Measurements from ENCODE around the gene TMEM37. TPM values are rescaled to one million over a fixed set of nuclear protein-coding genes. Genes with fewer than 3 reads are reported as not detected.

Gene TMEM37
- polyA plus RNA-seq, 1 donor from 2014 or later = not detected

GRCh38 chr2:119483896-119484718 is 52.5 kb downstream of the TMEM37 start:
- Histone ChIP-seq H3K9me3 (ENCODE audit: low read length) (no peaks in the 10 kb centered on the region), H3K4me3 (ENCODE audit: low read length) (no peak overlapping the region), H2AFZ (ENCODE audit: low read depth, low read length) (no peak overlapping the region), H3K9me2 (ENCODE audit: insufficient read depth, low read length) (no peaks in the 10 kb centered on the region), H3K79me2 (replicated peaks; ENCODE audit: insufficient read depth, low read length) (no peaks in the 10 kb centered on the region), H3K27ac (ENCODE audit: low read length) (no peak overlapping the region), H3K9ac (ENCODE audit: low read length) (no peak overlapping the region), H3F3A (ENCODE audit: insufficient read depth, low read length, poor library complexity, severe bottlenecking) (no peaks in the 10 kb centered on the region), H4K20me1 (ENCODE audit: insufficient read depth) (no peaks in the 10 kb centered on the region), H3K36me3 (ENCODE audit: insufficient read depth, low read length) (no peaks in the 10 kb centered on the region), H3K27me3 (ENCODE audit: insufficient read depth, low read depth, low read length) (no peaks in the 10 kb centered on the region), H3K4me2 (ENCODE audit: low read length) (no peak overlapping the region)
- TF ChIP-seq EZH2 (IDR thresholded peaks at IDR 0.05; ENCODE audit: borderline replicate concordance, insufficient read depth, low read length, poor library complexity, severe bottlenecking) (no peak), POLR2AphosphoS5 (IDR thresholded peaks at IDR 0.05) (no peak)

DNA sequence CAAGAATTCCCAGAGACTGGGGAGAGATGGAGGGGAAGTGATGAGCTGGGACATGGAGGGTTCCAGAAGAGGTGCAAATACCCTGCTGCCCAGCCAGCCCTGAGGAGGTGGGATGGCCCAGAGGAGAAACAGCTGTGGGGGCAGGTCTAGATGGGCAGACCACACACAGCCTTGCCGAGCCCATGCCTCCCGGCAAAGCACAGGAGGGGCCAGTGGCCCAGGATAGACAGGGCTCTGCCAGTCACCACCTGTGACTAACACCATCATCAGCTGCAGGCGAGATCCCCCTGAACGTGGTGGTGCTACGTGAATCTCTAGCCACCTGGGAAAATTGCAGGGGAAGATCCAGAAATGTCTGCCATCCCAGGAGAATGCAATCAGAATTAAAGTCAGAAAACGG is 53.2 kb downstream of the TMEM37 start:
- no peaks in the 10 kb centered on the region for H3K9me2 ChIP-seq (ENCODE audit: insufficient read depth, low read length)
- no peak overlapping the region for H3K27ac ChIP-seq (ENCODE audit: low read length)
- no peak for TF ChIP-seq TAF1 (IDR thresholded peaks at IDR 0.05; ENCODE audit: low read depth)
- TF ChIP-seq, protein P1, sequence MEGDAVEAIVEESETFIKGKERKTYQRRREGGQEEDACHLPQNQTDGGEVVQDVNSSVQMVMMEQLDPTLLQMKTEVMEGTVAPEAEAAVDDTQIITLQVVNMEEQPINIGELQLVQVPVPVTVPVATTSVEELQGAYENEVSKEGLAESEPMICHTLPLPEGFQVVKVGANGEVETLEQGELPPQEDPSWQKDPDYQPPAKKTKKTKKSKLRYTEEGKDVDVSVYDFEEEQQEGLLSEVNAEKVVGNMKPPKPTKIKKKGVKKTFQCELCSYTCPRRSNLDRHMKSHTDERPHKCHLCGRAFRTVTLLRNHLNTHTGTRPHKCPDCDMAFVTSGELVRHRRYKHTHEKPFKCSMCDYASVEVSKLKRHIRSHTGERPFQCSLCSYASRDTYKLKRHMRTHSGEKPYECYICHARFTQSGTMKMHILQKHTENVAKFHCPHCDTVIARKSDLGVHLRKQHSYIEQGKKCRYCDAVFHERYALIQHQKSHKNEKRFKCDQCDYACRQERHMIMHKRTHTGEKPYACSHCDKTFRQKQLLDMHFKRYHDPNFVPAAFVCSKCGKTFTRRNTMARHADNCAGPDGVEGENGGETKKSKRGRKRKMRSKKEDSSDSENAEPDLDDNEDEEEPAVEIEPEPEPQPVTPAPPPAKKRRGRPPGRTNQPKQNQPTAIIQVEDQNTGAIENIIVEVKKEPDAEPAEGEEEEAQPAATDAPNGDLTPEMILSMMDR (IDR thresholded peaks at IDR 0.05; ENCODE audit: poor library complexity, severe bottlenecking) = no peak
- no peak for TF ChIP-seq REST (IDR thresholded peaks at IDR 0.05; ENCODE audit: borderline replicate concordance)
- TF ChIP-seq EZH2 (IDR thresholded peaks at IDR 0.05; ENCODE audit: borderline replicate concordance, insufficient read depth, low read length, poor library complexity, severe bottlenecking) = no peak
- TF ChIP-seq POLR2AphosphoS5 (IDR thresholded peaks at IDR 0.05) = no peak
- TF ChIP-seq RAD21 (conservative IDR thresholded peaks at IDR 0.05) = no peak
- no peak for TF ChIP-seq MXI1 (conservative IDR thresholded peaks at IDR 0.05; ENCODE audit: poor library complexity, severe bottlenecking)
- no peak for TF ChIP-seq SMC3 (conservative IDR thresholded peaks at IDR 0.05; ENCODE audit: poor library complexity)
- no peak for TF ChIP-seq EP300 (conservative IDR thresholded peaks at IDR 0.05; ENCODE audit: poor library complexity, severe bottlenecking)
- no peaks in the 10 kb centered on the region for H3K79me2 ChIP-seq (replicated peaks; ENCODE audit: insufficient read depth, low read length)
- no peak overlapping the region for H3K4me3 ChIP-seq (ENCODE audit: low read length)
- no peak overlapping the region for H2AFZ ChIP-seq (ENCODE audit: low read depth, low read length)
- H3F3A ChIP-seq (ENCODE audit: insufficient read depth, low read length, poor library complexity, severe bottlenecking) = no peaks in the 10 kb centered on the region
- H3K27me3 ChIP-seq (ENCODE audit: insufficient read depth, low read depth, low read length) = no peaks in the 10 kb centered on the region
- no peaks in the 10 kb centered on the region for H3K36me3 ChIP-seq (ENCODE audit: insufficient read depth, low read length)
- no peaks in the 10 kb centered on the region for H4K20me1 ChIP-seq (ENCODE audit: insufficient read depth)
- no peaks in the 10 kb centered on the region for H3K9me3 ChIP-seq (ENCODE audit: low read length)
- no peak overlapping the region for H3K4me2 ChIP-seq (ENCODE audit: low read length)
- H3K9ac ChIP-seq (ENCODE audit: low read length) = no peak overlapping the region

All from neural cell (in vitro differentiated cells).